ENCODE measurements around the gene USP30.

The USP30 gene

GRCh38 chr12:109052414-109053323 lies at the start of gene USP30:
Gene USP30, plus strand, starts transcription at chr12:109052576. Its CDS starts 103 bp downstream, at chr12:109052679.
- peak within 1 kb of the TSS; percentile 93 for H3K4me3 ChIP-seq (ENCODE audit: low read depth, low read length)
- peak; percentile 87 for DNase-seq (ENCODE audit: low read depth, low spot score)
- in situ Hi-C loops (cut with HindIII; ENCODE audit: low sequenced_read_pairs), result no loop called here
- TF ChIP-seq CTCF (IDR thresholded peaks at IDR 0.05; ENCODE audit: low read depth, low read length), result no peak

GRCh38 chr12:109004017-109004416 lies 48.4 kb upstream of the USP30 start:
- no peak overlapping the region for H3K4me3 ChIP-seq (ENCODE audit: low read depth, low read length)
- TF ChIP-seq CTCF (IDR thresholded peaks at IDR 0.05; ENCODE audit: low read depth, low read length), result no peak
- DNase-seq (ENCODE audit: low read depth, low spot score), result no peak
- in situ Hi-C loops (cut with HindIII; ENCODE audit: low sequenced_read_pairs), result no loop called here

- H3K4me3 ChIP-seq (ENCODE audit: low read depth, low read length), result no peak overlapping the region
- in situ Hi-C loops (cut with HindIII; ENCODE audit: low sequenced_read_pairs), result no loop called here
- TF ChIP-seq CTCF (IDR thresholded peaks at IDR 0.05; ENCODE audit: low read depth, low read length), result no peak
- no peak for DNase-seq (ENCODE audit: low read depth, low spot score)
Measured at GRCh38 chr12:109009766-109010165, 42.6 kb upstream of the USP30 start.

- no peak overlapping the region for H3K4me3 ChIP-seq (ENCODE audit: low read depth, low read length)
- in situ Hi-C loops (cut with HindIII; ENCODE audit: low sequenced_read_pairs), result no loop called here
- no peak for TF ChIP-seq CTCF (IDR thresholded peaks at IDR 0.05; ENCODE audit: low read depth, low read length)
- no peak for DNase-seq (ENCODE audit: low read depth, low spot score)
Measured at GRCh38 chr12:109010259-109010658, 42.1 kb upstream of the USP30 start.

GRCh38 chr12:109014984-109015765 lies 37.2 kb upstream of the USP30 start:
- in situ Hi-C loops (cut with HindIII; ENCODE audit: low sequenced_read_pairs), result no loop called here
- DNase-seq (ENCODE audit: low read depth, low spot score), result no peak
- TF ChIP-seq CTCF (IDR thresholded peaks at IDR 0.05; ENCODE audit: low read depth, low read length), result no peak
- no peak overlapping the region for H3K4me3 ChIP-seq (ENCODE audit: low read depth, low read length)

- TF ChIP-seq CTCF (IDR thresholded peaks at IDR 0.05; ENCODE audit: low read depth, low read length), result no peak
- no peak overlapping the region for H3K4me3 ChIP-seq (ENCODE audit: low read depth, low read length)
- DNase-seq (ENCODE audit: low read depth, low spot score), result no peak
- in situ Hi-C loops (cut with HindIII; ENCODE audit: low sequenced_read_pairs), result no loop called here
Measured at GRCh38 chr12:109016016-109016415, 36.4 kb upstream of the USP30 start.
